GM21723 (cell line): Measurements from ENCODE around the gene GRHPR.
A peak's percentile ranks its signal among the peaks of the same experiment; 100 is the strongest.
"Not testable (repeated sequence)": the region's sequence is repeated elsewhere in the genome, so short reads cannot be mapped to it uniquely, and the experiment has no call there.

Experiments used
- ATAC-seq: cut with Tn5 transposase; IDR thresholded peaks from one replicate; pipeline ENCODE4 v1.9.1; 2021; ENCODE audit warnings: mild to moderate bottlenecking, moderate library complexity; ENCODE audit not compliant: unreplicated experiment

Gene GRHPR

DNA sequence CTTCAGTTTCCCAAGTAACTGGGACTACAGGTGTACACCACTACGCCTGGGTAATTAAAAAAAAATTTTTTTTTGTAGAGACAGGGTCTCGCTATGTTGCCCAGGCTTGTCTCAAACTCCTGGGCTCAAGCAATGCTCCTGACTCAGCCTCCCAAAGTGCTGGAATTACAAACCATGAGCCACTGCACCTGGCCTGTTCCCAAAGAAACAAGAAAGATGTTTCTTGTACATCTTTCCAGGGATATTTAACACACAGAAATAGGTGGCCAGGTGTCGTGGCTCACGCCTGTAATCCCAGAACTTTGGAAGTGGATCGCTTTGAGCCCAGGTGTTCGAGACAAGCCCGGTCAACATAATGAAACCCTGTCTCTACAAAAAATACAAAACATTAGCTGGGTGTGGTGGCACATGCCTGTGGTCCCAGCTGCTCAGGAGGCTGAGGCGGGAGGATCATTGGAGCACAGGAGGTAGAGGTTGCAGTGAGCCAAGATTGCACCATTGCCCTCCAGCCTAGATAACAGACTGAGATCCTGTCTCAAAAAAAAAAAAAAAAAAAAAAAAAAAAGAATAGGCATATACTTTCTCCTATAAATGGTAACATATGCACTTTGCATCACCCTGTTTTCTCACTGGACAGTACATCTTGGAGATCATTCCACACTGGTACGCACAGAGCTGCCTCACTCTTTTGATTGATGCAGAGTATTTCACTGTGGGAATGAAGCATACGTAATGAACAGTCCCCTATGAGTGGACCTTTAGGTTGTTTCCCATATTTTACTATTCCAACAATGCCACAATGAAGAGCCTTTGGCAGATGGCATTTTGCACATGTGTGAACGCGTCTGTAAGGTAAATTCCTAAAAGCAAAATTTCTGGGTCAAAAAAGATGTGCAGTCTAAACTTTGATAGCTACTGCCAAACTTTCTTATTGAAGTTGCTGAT, 2.0 kb upstream of the GRHPR start:
- no peak for ATAC-seq

GRCh38 chr9:37421914-37422288, 595 bp upstream of the GRHPR start:
- peak; percentile 38 for ATAC-seq

GRCh38 chr9:37423508-37423907, 1.0 kb downstream of the GRHPR start:
- ATAC-seq, result no peak

DNA sequence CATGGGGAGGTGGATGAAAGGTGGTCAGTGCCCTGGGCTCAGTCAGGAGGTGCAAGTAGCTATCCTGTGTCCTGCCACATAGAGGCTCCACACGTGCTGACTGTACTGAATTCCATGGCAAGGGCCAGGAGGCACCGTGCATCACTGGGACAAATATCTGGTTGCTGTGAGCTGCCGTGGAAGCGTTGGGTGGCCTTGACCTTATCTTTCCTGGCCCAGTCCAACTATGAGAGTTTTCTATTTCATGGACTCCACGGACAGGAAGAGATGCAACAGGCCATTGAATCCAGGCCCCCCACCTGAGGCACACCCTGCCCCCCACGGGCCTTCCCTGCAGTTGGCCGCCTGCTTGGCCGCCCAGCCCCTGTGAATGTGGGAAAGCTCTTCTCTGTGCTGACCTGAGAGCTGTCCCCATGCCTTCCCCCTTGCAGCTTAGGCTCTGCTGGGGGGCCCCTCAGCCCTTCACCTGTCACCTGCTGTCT, 1.7 kb downstream of the GRHPR start:
- no peak for ATAC-seq

DNA sequence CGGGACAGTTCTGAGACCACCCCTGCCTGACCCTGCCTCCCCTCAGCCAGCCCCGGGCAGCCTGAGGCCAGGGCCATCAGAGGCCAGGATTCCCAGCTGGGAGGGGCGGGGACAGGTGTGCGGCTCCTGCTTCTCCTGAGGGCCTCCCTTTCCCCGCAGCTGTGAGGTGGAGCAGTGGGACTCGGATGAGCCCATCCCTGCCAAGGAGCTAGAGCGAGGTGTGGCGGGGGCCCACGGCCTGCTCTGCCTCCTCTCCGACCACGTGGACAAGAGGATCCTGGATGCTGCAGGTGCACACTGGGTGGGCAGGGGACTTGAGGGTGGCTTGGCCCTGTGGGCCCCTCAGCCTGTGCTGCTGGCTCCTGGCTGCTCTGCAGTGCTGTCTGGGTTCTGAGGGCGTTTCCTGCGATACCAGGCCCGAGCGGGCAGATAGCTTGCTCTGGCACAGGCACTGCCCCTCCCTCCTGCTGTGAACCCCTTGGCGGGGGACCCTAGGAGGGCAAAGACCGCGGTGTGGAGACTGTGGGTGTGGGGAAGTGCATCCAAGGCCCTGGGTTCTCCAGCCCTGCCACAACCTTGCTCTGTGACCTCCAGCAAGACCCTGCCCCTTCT, 2.3 kb downstream of the GRHPR start:
- no peak for ATAC-seq

DNA sequence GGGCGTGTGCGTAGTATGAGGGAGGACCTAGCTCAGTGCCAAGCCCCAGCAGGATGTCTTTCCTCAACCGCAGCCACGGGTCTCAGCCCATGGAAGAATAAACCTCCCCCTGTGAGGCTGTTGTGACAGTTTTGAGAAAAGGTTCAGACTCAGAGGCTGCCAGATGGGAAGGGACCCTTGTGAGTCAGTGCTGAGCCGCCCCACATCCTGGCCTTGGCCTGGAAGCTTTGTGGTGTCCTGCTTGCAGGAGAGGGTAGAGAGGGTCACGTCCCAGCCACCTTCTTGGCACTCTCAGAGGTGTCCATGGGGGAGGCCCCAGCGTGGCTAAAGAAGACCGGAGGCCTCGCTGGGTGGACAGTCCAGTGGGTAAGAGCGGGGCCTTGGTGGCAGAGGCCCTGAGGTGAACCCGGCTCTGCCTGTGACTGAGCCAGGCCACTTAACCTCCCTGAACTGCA, 2.8 kb downstream of the GRHPR start:
- no peak for ATAC-seq

DNA sequence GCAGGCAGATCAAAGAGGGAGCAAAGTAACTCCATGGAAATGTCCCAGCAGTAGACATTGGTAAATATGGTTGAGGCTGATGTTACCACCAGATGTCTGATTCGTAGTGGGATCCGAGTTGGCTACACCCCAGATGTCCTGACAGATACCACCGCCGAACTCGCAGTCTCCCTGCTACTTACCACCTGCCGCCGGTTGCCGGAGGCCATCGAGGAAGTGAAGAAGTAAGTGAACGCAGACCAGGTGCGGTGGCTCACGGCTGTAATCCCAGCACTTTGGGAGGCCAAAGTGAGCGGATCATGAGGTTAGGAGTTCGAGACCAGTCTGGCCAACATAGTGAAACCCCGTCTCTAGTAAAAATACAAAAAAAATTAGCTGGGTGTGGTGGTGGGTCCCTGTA, 3.9 kb downstream of the GRHPR start:
- ATAC-seq, result not testable (repeated sequence)

- no peak for ATAC-seq
These were observed 4.3 kb downstream of the GRHPR start for GRCh38 chr9:37426846-37427245.

- ATAC-seq, result no peak
These were observed 5.8 kb downstream of the GRHPR start for GRCh38 chr9:37428345-37428744.

DNA sequence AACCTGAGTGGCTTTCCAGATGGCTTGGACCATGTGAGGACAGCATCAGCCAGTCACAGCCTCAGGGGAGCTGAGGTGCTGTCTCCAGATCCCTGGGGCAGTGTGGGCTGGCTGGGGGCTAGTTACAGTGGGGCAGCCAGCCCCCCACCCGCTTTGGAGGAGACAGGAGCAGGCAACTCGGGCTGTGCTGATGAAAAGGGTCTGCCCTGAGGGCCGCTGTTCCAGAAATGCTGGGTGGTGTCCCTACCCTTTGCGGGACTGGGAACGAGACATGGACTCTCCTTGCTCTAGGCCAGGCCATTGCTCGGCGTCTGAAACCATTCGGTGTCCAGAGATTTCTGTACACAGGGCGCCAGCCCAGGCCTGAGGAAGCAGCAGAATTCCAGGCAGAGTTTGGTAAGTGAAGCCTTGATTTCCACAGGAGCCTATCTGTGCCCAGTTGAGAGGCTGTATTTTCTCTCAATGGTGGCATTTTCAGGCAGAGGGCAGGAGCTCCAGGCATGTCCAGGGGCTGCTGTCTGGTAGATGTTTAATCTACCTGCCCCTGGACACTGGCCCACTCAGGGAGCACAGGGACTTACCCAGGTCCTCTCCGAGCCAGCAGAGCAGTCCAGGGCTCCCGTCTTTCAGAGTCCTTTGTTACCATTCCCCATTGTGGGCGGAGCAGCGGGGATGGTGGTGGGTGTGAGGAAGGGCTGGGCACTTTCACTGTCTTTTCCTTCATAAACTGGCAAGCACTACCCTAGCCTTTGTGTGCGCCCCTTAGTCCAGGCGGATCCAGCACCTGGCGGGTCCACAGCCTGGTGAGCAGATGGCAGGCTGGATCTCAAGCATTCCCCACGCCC, 7.2 kb downstream of the GRHPR start:
- ATAC-seq, result no peak

GRCh38 chr9:37430841-37431597, 8.5 kb downstream of the GRHPR start:
- ATAC-seq, result no peak

- ATAC-seq, result no peak
These were observed 9.5 kb downstream of the GRHPR start for GRCh38 chr9:37432020-37432419.

- no peak for ATAC-seq
These were observed 11.4 kb downstream of the GRHPR start for GRCh38 chr9:37433867-37434371.

DNA sequence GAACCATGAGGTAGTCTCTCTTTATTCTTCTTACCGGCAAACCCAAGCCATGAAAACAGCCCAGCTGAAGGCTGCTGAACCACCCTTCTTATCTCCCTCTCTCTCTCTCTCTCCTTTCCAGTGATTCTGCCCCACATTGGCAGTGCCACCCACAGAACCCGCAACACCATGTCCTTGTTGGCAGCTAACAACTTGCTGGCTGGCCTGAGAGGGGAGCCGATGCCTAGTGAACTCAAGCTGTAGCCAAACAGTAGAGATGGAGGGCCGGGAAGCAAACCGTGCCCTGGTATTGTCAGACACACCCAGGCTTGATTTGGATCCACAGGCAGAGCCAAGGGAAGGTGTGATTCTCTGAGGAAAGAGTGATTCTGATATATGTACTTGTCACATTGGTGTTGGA, 14.0 kb downstream of the GRHPR start:
- no peak for ATAC-seq

DNA sequence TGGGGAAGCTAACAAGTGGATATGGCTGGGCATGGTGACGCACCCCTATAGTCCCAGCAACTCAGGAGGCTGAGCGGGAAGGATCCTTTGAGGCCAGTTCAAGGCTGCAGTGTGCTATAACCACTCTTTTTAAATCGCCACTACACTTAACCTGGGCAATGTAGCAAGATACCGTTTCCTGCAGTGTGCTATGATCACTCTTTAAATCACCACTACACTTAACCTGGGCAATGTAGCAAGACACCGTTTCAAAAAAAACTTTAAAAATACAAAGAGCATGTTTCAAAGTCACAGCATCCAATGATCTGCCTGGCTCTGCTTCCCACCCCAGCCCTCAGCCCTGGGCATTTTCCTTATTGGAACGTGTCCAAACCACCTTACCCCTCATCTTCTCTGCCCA, 14.5 kb downstream of the GRHPR start:
- no peak for ATAC-seq

DNA sequence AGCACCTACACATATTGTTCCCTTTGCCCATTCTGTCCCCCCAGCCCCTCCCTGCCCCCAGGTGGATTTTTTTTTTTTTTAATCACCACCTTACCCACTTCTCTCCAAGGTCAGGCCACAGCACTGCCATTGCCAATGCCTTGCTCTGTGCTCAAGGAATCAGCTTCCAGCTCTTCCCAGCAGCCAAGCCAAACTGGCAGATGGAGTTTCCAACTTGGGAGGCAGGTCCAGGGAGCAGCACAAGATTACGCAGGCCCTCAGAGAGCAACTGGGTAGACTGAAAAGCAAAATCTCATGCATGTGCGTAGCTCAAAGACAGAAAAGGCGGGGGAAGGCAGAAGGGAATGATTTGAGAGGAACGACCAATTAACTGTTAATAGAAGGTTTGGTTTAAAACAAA, 15.1 kb downstream of the GRHPR start:
- ATAC-seq, result no peak

DNA sequence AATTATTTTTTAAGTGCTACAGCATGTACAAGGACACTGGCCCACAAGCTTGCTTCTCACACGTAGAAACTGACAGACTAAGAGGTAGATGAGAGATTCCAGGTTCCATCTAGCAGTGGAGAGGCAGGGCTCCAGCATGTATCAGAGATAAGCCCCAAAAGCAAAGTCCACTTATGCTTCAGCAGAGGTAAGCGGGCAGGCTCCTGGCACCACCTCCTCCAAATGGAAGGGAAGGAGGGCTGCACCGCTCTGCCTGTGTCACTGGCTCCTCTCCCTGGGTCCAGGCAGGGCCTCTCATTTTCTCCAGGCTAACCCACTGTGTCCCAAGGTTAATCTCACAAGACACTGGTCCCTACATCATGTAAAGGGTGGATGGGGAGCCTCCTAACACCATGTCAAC, 15.9 kb downstream of the GRHPR start:
- ATAC-seq, result no peak

- ATAC-seq, result no peak
These were observed 19.4 kb downstream of the GRHPR start for GRCh38 chr9:37441776-37442370.

DNA sequence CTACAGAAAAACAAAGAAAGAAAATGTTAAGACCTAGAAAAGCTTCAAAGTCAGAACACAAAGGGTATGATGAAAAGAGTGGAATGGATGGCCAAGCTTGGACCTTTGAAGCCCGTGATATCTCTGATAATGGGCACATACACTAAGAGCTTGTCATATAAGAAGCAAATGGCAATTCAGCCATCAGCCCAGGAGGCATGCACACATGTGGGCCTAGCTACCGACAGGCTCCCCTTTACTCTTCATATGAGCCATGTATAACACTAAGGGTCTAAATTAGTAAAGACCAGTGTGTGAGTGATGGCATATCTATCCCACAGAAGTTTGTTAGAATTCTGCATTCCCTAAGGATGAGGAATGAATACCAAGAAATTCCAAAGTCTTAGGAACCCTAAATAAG, 20.1 kb downstream of the GRHPR start:
- ATAC-seq, result no peak

GRCh38 chr9:37443566-37443965, 21.1 kb downstream of the GRHPR start:
- no peak for ATAC-seq
